Effector memory CD8-positive, alpha-beta T cell (primary cell): ENCODE data around the gene OTOA.
"Not testable (repeated sequence)": the region's sequence is repeated elsewhere in the genome, so short reads cannot be mapped to it uniquely, and the experiment has no call there.

Experiments used
- ATAC-seq: fragments of 150-1000 bp; cut with Tn5 transposase; replicated peaks from 2 replicates; pipeline ENCODE4 v1.10.0; 2021; ENCODE audit warnings: mild to moderate bottlenecking, moderate library complexity
- DNase-seq, 3 experiments: peaks; one replicate each; pipeline ENCODE4 v3.0.0; 2021
- H3K27ac Mint-ChIP-seq, 2 donors: one replicate each; pipeline ENCODE4 v1.8.0; 2022; ENCODE audit warnings: mild to moderate bottlenecking in 2 of 2, mixed read lengths in 2 of 2, moderate library complexity in 2 of 2
- H3K27me3 Mint-ChIP-seq, 2 donors: one replicate each; pipeline ENCODE4 v1.8.0; 2022; ENCODE audit warnings: mixed read lengths in 2 of 2
- H3K36me3 Mint-ChIP-seq: one replicate; pipeline ENCODE4 v1.8.0; 2022; ENCODE audit warnings: mild to moderate bottlenecking, moderate library complexity, mixed read lengths; ENCODE audit not compliant: insufficient read depth
- H3K4me1 Mint-ChIP-seq, 2 donors: one replicate each; pipeline ENCODE4 v1.8.0; 2022; ENCODE audit warnings: low read depth in 2 of 2, mixed read lengths in 2 of 2
- H3K4me3 Mint-ChIP-seq, 2 donors: one replicate each; pipeline ENCODE4 v1.8.0; 2022; ENCODE audit warnings: mild to moderate bottlenecking in 2 of 2, mixed read lengths in 2 of 2, moderate library complexity in 2 of 2
- H3K9me3 Mint-ChIP-seq, 2 donors: one replicate each; pipeline ENCODE4 v1.8.0; 2022; ENCODE audit warnings: mixed read lengths in 2 of 2

OTOA gene

DNA sequence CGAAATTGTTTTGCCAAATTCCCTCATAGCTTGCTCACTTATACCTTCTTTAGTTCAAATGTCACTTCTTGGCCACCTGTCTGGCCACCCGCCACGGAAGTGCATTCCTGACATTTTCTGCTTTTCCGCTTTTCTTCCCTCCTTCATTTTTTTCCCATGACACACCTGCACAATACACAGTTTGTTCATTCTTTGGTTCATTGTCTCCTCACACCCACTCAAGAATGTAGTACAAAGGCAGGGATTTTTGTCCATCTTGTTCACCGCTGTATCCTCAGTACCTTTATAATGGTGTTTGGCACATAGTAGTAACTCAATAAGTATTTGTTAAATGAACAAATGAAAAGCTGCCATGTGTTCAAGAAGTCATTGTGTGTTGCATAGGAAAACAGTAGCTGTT, 116.8 kb downstream of the OTOA start:
- H3K9me3 Mint-ChIP-seq, H3K4me1 Mint-ChIP-seq, DNase-seq, H3K4me3 Mint-ChIP-seq, ATAC-seq, H3K36me3 Mint-ChIP-seq, H3K27ac Mint-ChIP-seq, H3K27me3 Mint-ChIP-seq: not testable (repeated sequence)

GRCh38 chr16:21790506-21790905, 126.7 kb downstream of the OTOA start:
- peak; percentile 51 for ATAC-seq
- not testable (repeated sequence) for H3K4me1 Mint-ChIP-seq, H3K36me3 Mint-ChIP-seq, DNase-seq, H3K27me3 Mint-ChIP-seq, H3K9me3 Mint-ChIP-seq, H3K4me3 Mint-ChIP-seq, H3K27ac Mint-ChIP-seq

GRCh38 chr16:21793310-21793709, 129.5 kb downstream of the OTOA start:
- not testable (repeated sequence) for ATAC-seq, H3K27ac Mint-ChIP-seq, H3K4me1 Mint-ChIP-seq, DNase-seq, H3K27me3 Mint-ChIP-seq, H3K4me3 Mint-ChIP-seq, H3K9me3 Mint-ChIP-seq
- H3K36me3 Mint-ChIP-seq, result peaks cover 18% of the 10 kb centered on the region

- not testable (repeated sequence) for H3K4me3 Mint-ChIP-seq, H3K27me3 Mint-ChIP-seq, DNase-seq, H3K9me3 Mint-ChIP-seq, ATAC-seq, H3K27ac Mint-ChIP-seq, H3K4me1 Mint-ChIP-seq
- peaks cover 26% of the 10 kb centered on the region for H3K36me3 Mint-ChIP-seq
These were observed 134.8 kb downstream of the OTOA start for GRCh38 chr16:21798601-21799000.

GRCh38 chr16:21801538-21802374, 138.0 kb downstream of the OTOA start:
- not testable (repeated sequence) for H3K4me1 Mint-ChIP-seq, H3K9me3 Mint-ChIP-seq, H3K27me3 Mint-ChIP-seq, H3K27ac Mint-ChIP-seq, H3K4me3 Mint-ChIP-seq
- ATAC-seq (peak; percentile 61), DNase-seq (peak in 2 of 3 experiments; percentile 17 to 24)
- H3K36me3 Mint-ChIP-seq, result peaks cover 27% of the 10 kb centered on the region

DNA sequence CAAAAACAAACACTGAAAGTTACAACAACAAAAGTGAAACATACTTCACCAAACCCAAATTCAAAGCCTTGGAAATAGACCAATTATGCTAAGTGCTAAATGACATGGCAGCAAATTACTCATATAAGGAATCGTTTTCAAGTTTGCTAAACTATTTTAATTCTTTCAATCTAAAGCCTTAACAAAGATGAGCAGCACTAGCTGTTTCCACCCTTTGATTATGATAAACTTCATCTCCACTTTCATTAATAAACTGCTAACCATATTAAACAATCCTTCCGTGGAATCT, 138.6 kb downstream of the OTOA start:
- H3K4me3 Mint-ChIP-seq, H3K27ac Mint-ChIP-seq, ATAC-seq, H3K27me3 Mint-ChIP-seq, H3K9me3 Mint-ChIP-seq, DNase-seq, H3K4me1 Mint-ChIP-seq: not testable (repeated sequence)
- peaks cover 24% of the 10 kb centered on the region for H3K36me3 Mint-ChIP-seq
